Esophagus muscularis mucosa (tissue), 4 donors: ENCODE measurements around the gene GNG2.

ENCODE experiments used
- CTCF ChIP-seq, 3 experiments: fragments of 200-600 bp in 2 of 3; fragments of 450-650 bp in 1 of 3; sonication (generic) in 2 of 3; IDR thresholded peaks; one replicate each; pipeline ENCODE4 v1.5.1; 2017 to 2019; ENCODE audit warnings: antibody characterized with exemption in 3 of 3, mild to moderate bottlenecking in 2 of 3, moderate library complexity in 1 of 3
- EP300 ChIP-seq: sonication (generic); formaldehyde crosslinking; IDR thresholded peaks from one replicate; pipeline ENCODE4 v1.6.1; 2017; ENCODE audit warnings: antibody characterized with exemption
- POLR2A ChIP-seq: fragments of 450-650 bp; IDR thresholded peaks from one replicate; pipeline ENCODE4 v1.6.1; 2017; ENCODE audit warnings: antibody characterized with exemption, moderate library complexity, mild to moderate bottlenecking, low read depth
- POLR2AphosphoS5 ChIP-seq, 2 donors: sonication (generic); formaldehyde crosslinking; IDR thresholded peaks; one replicate each; pipeline ENCODE4 v1.6.1; 2017; ENCODE audit warnings: antibody characterized with exemption in 2 of 2

GRCh38 chr14:51850651-51851050 is 9.8 kb upstream of the GNG2 start:
- TF ChIP-seq CTCF (IDR thresholded peaks at IDR 0.05) (no peak), POLR2A (no peak), POLR2AphosphoS5 (IDR thresholded peaks at IDR 0.05) (no peak), EP300 (no peak)
